SK-N-SH (cell line): ENCODE data around the gene FBXL15. TPM values are rescaled to one million over a fixed set of nuclear protein-coding genes. Genes with fewer than 3 reads are reported as not detected.

ENCODE experiments used
- CTCF ChIA-PET: fragments of 300-600, 350-600 bp; formaldehyde crosslinking; extraction: SDS; loops from one replicate; lab custom pipeline; 2021; lab: Yijun Ruan, JAX
- POLR2A ChIA-PET: fragments of 350-600 bp; sonication (Branson Sonifier 250); formaldehyde crosslinking; extraction: SDS; loops from one replicate; lab custom pipeline; 2020; ENCODE audit warnings: antibody characterized with exemption, inconsistent platforms; lab: Yijun Ruan, JAX
- DNase-seq: peaks from one replicate; pipeline ENCODE4 v3.0.0; 2012
- H2AFZ ChIP-seq: fragments of 200-600 bp; sonication (generic); 2 replicates; pipeline ENCODE4 v1.8.1; 2016; ENCODE audit warnings: antibody characterized with exemption, mild to moderate bottlenecking, low read depth
- H3F3A ChIP-seq: fragments of 200-600 bp; sonication (generic); replicated peaks from 2 replicates; pipeline ENCODE3; 2016; ENCODE audit warnings: antibody characterized with exemption, mild to moderate bottlenecking; ENCODE audit not compliant: insufficient read depth
- H3K27ac ChIP-seq, 2 experiments: fragments of 200-500 bp in 1 of 2; fragments of 200-600 bp in 1 of 2; sonication (Bioruptor generic) in 1 of 2; sonication (generic), shearing (Covaris generic) in 1 of 2; 2 replicates each; pipeline versions ENCODE4 v1.5.1 to v1.6.1; 2014 to 2016; ENCODE audit warnings: low read depth in 2 of 2, inconsistent platforms in 1 of 2, low read length in 1 of 2, mild to moderate bottlenecking in 1 of 2, mixed read lengths in 1 of 2
- H3K27me3 ChIP-seq: fragments of 200-600 bp; sonication (generic), shearing (Covaris generic); 2 replicates; pipeline ENCODE4 v1.6.1; 2016; ENCODE audit warnings: mixed run types; ENCODE audit not compliant: insufficient read depth
- H3K36me3 ChIP-seq, 2 experiments: fragments of 200-500 bp in 1 of 2; fragments of 200-600 bp in 1 of 2; sonication (Bioruptor generic) in 1 of 2; sonication (generic) in 1 of 2; replicated peaks in 1 of 2; 2 replicates each; pipeline versions ENCODE3 to v1.5.1; 2014 to 2016; ENCODE audit warnings: low read length in 1 of 2, mild to moderate bottlenecking in 1 of 2; ENCODE audit not compliant: insufficient read depth in 2 of 2, control insufficient read depth in 1 of 2
- H3K4me1 ChIP-seq, 2 experiments: fragments of 200-500 bp in 1 of 2; fragments of 200-600 bp in 1 of 2; sonication (Bioruptor generic) in 1 of 2; sonication (generic), shearing (Covaris generic) in 1 of 2; 2 replicates each; pipeline versions ENCODE4 v1.5.1 to v1.6.1; 2014 to 2016; ENCODE audit warnings: low read depth in 1 of 2, low read length in 1 of 2, mixed run types in 1 of 2; ENCODE audit not compliant: insufficient read depth in 2 of 2, control insufficient read depth in 1 of 2
- H3K4me2 ChIP-seq: fragments of 200-600 bp; sonication (generic), shearing (Covaris generic); 2 replicates; pipeline ENCODE4 v1.6.1; 2017; ENCODE audit warnings: mixed run types
- H3K4me3 ChIP-seq, 2 experiments: fragments of 200-500 bp in 1 of 2; fragments of 200-600 bp in 1 of 2; sonication (Bioruptor generic) in 1 of 2; sonication (generic), shearing (Covaris generic) in 1 of 2; 2 replicates each; pipeline versions ENCODE4 v1.5.1 to v1.8.1; 2014 to 2016; ENCODE audit warnings: low read depth in 2 of 2, inconsistent platforms in 1 of 2, low read length in 1 of 2, mild to moderate bottlenecking in 1 of 2, mixed read lengths in 1 of 2, moderate library complexity in 1 of 2
- H3K79me2 ChIP-seq: fragments of 200-600 bp; sonication (generic); 2 replicates; pipeline ENCODE4 v1.8.1; 2017; ENCODE audit warnings: mild to moderate bottlenecking; ENCODE audit not compliant: insufficient read depth
- H3K9ac ChIP-seq: fragments of 200-600 bp; sonication (generic); 2 replicates; pipeline ENCODE4 v1.6.1; 2017; ENCODE audit warnings: mixed run types
- H3K9me2 ChIP-seq: fragments of 200-600 bp; sonication (generic); 2 replicates; pipeline ENCODE4 v1.6.1; 2017; ENCODE audit warnings: mixed run types
- H3K9me3 ChIP-seq: fragments of 200-600 bp; sonication (generic); 2 replicates; pipeline ENCODE4 v1.6.1; 2017; ENCODE audit warnings: mixed run types, mild to moderate bottlenecking, moderate library complexity
- H4K20me1 ChIP-seq: fragments of 200-600 bp; sonication (generic); 2 replicates; pipeline ENCODE4 v1.6.1; 2017; ENCODE audit warnings: mild to moderate bottlenecking, mixed run types; ENCODE audit not compliant: insufficient read depth
- CHD2 ChIP-seq: fragments of 150-350 bp; IDR thresholded peaks from 2 replicates; pipeline ENCODE4 v1.6.1; 2018; ENCODE audit warnings: low read length; ENCODE audit not compliant: partially characterized antibody
- ELF1 ChIP-seq: IDR thresholded peaks from 2 replicates; pipeline ENCODE4 v1.4.0; 2012
- EZH2phosphoT487 ChIP-seq: fragments of 200-600 bp; sonication (generic); IDR thresholded peaks from 2 replicates; pipeline ENCODE4 v1.6.1; 2017; ENCODE audit warnings: low read depth, mixed run types, mild to moderate bottlenecking, antibody characterized with exemption, moderate library complexity, borderline replicate concordance
- FOSL2 ChIP-seq: IDR thresholded peaks from 2 replicates; pipeline ENCODE4 v1.4.0; 2012; ENCODE audit warnings: low read depth, mild to moderate bottlenecking, moderate library complexity, borderline replicate concordance
- FOXJ3 ChIP-seq: sonication (generic); formaldehyde crosslinking; IDR thresholded peaks from 2 replicates; pipeline ENCODE4 v1.5.1; 2020; ENCODE audit warnings: mild to moderate bottlenecking, missing genetic modification reagents
- JUND ChIP-seq: IDR thresholded peaks from 2 replicates; pipeline ENCODE4 v1.4.0; 2012
- MXI1 ChIP-seq: IDR thresholded peaks from 2 replicates; pipeline ENCODE4 v1.6.1; 2012; ENCODE audit warnings: mild to moderate bottlenecking, low read depth, low read length, improper control_type of control experiment
- NFIC ChIP-seq: IDR thresholded peaks from 2 replicates; pipeline ENCODE4 v1.4.0; 2012; ENCODE audit warnings: borderline replicate concordance
- PBX3 ChIP-seq: IDR thresholded peaks from 2 replicates; pipeline ENCODE4; 2012
- RCOR1 ChIP-seq: fragments of 150-350 bp; IDR thresholded peaks from 2 replicates; pipeline ENCODE4 v1.6.1; 2017; ENCODE audit warnings: antibody characterized with exemption, low read length
- RFX5 ChIP-seq: IDR thresholded peaks from 2 replicates; pipeline ENCODE4 v1.6.1; 2012; ENCODE audit warnings: mild to moderate bottlenecking, improper control_type of control experiment, low read length
- RXRA ChIP-seq: IDR thresholded peaks from 2 replicates; pipeline ENCODE4 v1.4.0; 2012; ENCODE audit warnings: low read depth, mild to moderate bottlenecking, borderline replicate concordance
- SIN3A ChIP-seq: IDR thresholded peaks from 2 replicates; pipeline ENCODE4 v1.6.1; 2012; ENCODE audit warnings: low read depth, mild to moderate bottlenecking, low read length, moderate library complexity, borderline replicate concordance
- SMC3 ChIP-seq: IDR thresholded peaks from 2 replicates; pipeline ENCODE4 v1.6.1; 2012; ENCODE audit warnings: low read depth, low read length, improper control_type of control experiment
- TCF12 ChIP-seq: IDR thresholded peaks from 2 replicates; pipeline ENCODE4 v1.4.0; 2012
- USF1 ChIP-seq: IDR thresholded peaks from 2 replicates; pipeline ENCODE4 v1.4.0; 2012; ENCODE audit warnings: low read depth, borderline replicate concordance
- USF2 ChIP-seq: fragments of 150-350 bp; IDR thresholded peaks from 2 replicates; pipeline ENCODE4 v1.6.1; 2017; ENCODE audit warnings: antibody characterized with exemption, low read length, low read depth, borderline replicate concordance
- YY1 ChIP-seq: IDR thresholded peaks from 2 replicates; pipeline ENCODE4 v1.4.0; 2012; ENCODE audit warnings: low read depth, mild to moderate bottlenecking
- ZBTB33 ChIP-seq: IDR thresholded peaks from 2 replicates; pipeline ENCODE4 v1.4.0; 2012; ENCODE audit warnings: low read depth, borderline replicate concordance
- WGBS: methylation state at CpG from one replicate; pipeline ENCODE4 v1.1.6; 2017; ENCODE audit warnings: low lambda C conversion rate; 5-methylcytosine and 5-hydroxymethylcytosine counted together
- polyA plus RNA-seq, 3 experiments: library from polyadenylated mRNA; depleted of rRNA; stranded (reverse); fragments of >200 nt; gene quantifications; 2 replicates each; pipeline ENCODE4 v1.2.3, GENCODE V29; 2012

The FBXL15 gene
- polyA plus RNA-seq, 1 of the 3 experiments (the other 2 are of a cell fraction): 17.2 TPM

- Histone ChIP-seq H2AFZ (peak overlapping the region; percentile 85), H3K79me2 (no peaks in the 10 kb centered on the region), H3K9me2 (no peaks in the 10 kb centered on the region), H3K27me3 (no peaks in the 10 kb centered on the region), H3K9ac (peak overlapping the region; percentile 68), H3K9me3 (no peaks in the 10 kb centered on the region), H3F3A (peaks cover 15% of the 10 kb centered on the region), H4K20me1 (no peaks in the 10 kb centered on the region), H3K4me2 (peak overlapping the region; percentile 84), H3K4me1 (peaks cover 0 to 29% of the 10 kb centered on the region in 2 experiments; a peak in 2 of 4 replicates), H3K27ac (peak overlapping the region in 1 of 2 experiments; percentile 99; a peak in 1 of 4 replicates), H3K4me3 (peak overlapping the region; percentile 77 to 90)
- CTCF ChIA-PET: interaction anchor here (0.7 to 18.3 kb wide), 23 partner anchors 10 to 268 kb away, joined by 3 to 359 read pairs (median 5); partner anchors contain the start of genes C10orf95, CUEDC2, ELOVL3 and NFKB2
- peak; percentile 33 for DNase-seq
- POLR2A ChIA-PET: interaction anchor here (0.9 to 4.2 kb wide), 10 partner anchors 8 to 162 kb away, joined by 3 to 41 read pairs (median 4); partner anchors contain the start of genes C10orf95, CUEDC2 and NFKB2
- 13% methylated on average over 13 of the region's 62 CpGs for WGBS
- no peak for TF ChIP-seq FOXJ3 (CRISPR knock-in tag)
- no peak for TF ChIP-seq RFX5
- no peak for TF ChIP-seq EZH2phosphoT487
- TF ChIP-seq RCOR1: no peak
- TF ChIP-seq TCF12: no peak
- TF ChIP-seq, all 33 proteins: peak for 0
- peaks cover 0 to 21% of the 10 kb centered on the region in 2 experiments for H3K36me3 ChIP-seq
Measured at GRCh38 chr10:102421757-102422512, 1.3 kb downstream of the FBXL15 start.

GRCh38 chr10:102422545-102423129, 2.0 kb downstream of the FBXL15 start:
- Histone ChIP-seq H3F3A (peaks cover 19% of the 10 kb centered on the region), H3K9me2 (no peaks in the 10 kb centered on the region), H3K9ac (0 out of 2 replicates have a peak overlapping the region, but pooled peaks have one; percentile 68), H3K27ac (peak overlapping the region in 1 of 2 experiments; percentile 24; a peak in 1 of 4 replicates), H3K9me3 (no peaks in the 10 kb centered on the region), H2AFZ (no peak overlapping the region), H3K27me3 (no peaks in the 10 kb centered on the region), H3K79me2 (no peaks in the 10 kb centered on the region), H4K20me1 (no peaks in the 10 kb centered on the region), H3K4me3 (peak overlapping the region; percentile 77 to 90), H3K4me1 (peaks cover 0 to 29% of the 10 kb centered on the region in 2 experiments; a peak in 2 of 4 replicates), H3K36me3 (peaks cover 0 to 21% of the 10 kb centered on the region in 2 experiments), H3K4me2 (peak overlapping the region; percentile 84)
- ChIA-PET CTCF (interaction anchor here (0.6 to 18.3 kb wide), 26 partner anchors 10 to 269 kb away, joined by 3 to 359 read pairs (median 5); partner anchors contain the start of genes C10orf95, CUEDC2, ELOVL3 and NFKB2), POLR2A (interaction anchor here (0.9 to 4.2 kb wide), 6 partner anchors 9 to 28 kb away, joined by 4 to 41 read pairs (median 4); partner anchors contain the start of genes C10orf95, CUEDC2 and NFKB2)
- DNase-seq: peak; percentile 82
- WGBS: 14% methylated on average over 9 of the region's 28 CpGs
- no peak for TF ChIP-seq FOXJ3 (CRISPR knock-in tag)
- TF ChIP-seq RCOR1: 0 out of 2 replicates have a peak, but pooled peaks have one; percentile 13
- TF ChIP-seq USF2: no peak
- no peak for TF ChIP-seq ELF1
- TF ChIP-seq SMC3: peak; percentile 64
- TF ChIP-seq ZBTB33: peak; percentile 83; the same call in 1 of the 2 replicates
- TF ChIP-seq NFIC: no peak
- no peak for TF ChIP-seq CHD2
- TF ChIP-seq RFX5: no peak; the same call in 1 of the 2 replicates
- TF ChIP-seq SIN3A: no peak
- TF ChIP-seq TCF12: no peak
- TF ChIP-seq FOSL2: no peak
- no peak for TF ChIP-seq JUND
- TF ChIP-seq YY1: no peak
- peak; percentile 84 for TF ChIP-seq MXI1
- no peak for TF ChIP-seq PBX3
- no peak for TF ChIP-seq RXRA
- TF ChIP-seq USF1: peak; percentile 34; the same call in 1 of the 2 replicates
